ACC112 (cell line): ENCODE measurements around the gene FGD3.

Experiments
- H2AFZ ChIP-seq: fragments of 200-600 bp; sonication (generic); one replicate; pipeline ENCODE4 v1.6.0; 2017; ENCODE audit warnings: antibody characterized with exemption, low read length; ENCODE audit not compliant: unreplicated experiment
- H3K27ac ChIP-seq: fragments of 200-600 bp; sonication (generic); 2 replicates; pipeline ENCODE4 v1.5.1; 2014; ENCODE audit warnings: low read depth, mild to moderate bottlenecking, antibody characterized with exemption, low read length, moderate library complexity
- H3K27me3 ChIP-seq: fragments of 200-600 bp; sonication (generic); 2 replicates; pipeline ENCODE4 v1.6.1; 2014; ENCODE audit warnings: mild to moderate bottlenecking, antibody characterized with exemption, low read length, moderate library complexity, mixed read lengths; ENCODE audit not compliant: insufficient read depth
- H3K36me3 ChIP-seq: fragments of 200-600 bp; sonication (generic); 2 replicates; pipeline ENCODE4 v1.6.1; 2016; ENCODE audit warnings: mild to moderate bottlenecking, antibody characterized with exemption, low read length, moderate library complexity, mixed read lengths; ENCODE audit not compliant: insufficient read depth
- H3K4me1 ChIP-seq: fragments of 200-600 bp; sonication (generic); one replicate; pipeline ENCODE4 v1.6.1; 2016; ENCODE audit warnings: low read length, mixed read lengths; ENCODE audit not compliant: insufficient read depth, unreplicated experiment, control insufficient read depth
- H3K4me3 ChIP-seq: fragments of 200-600 bp; sonication (generic); 2 replicates; pipeline ENCODE4 v1.5.1; 2014; ENCODE audit warnings: mild to moderate bottlenecking, low read depth, low read length
- H3K79me2 ChIP-seq: fragments of 200-600 bp; sonication (generic); one replicate; pipeline ENCODE4 v1.6.0; 2016; ENCODE audit warnings: low read length; ENCODE audit not compliant: control insufficient read depth, unreplicated experiment, insufficient read depth

Gene FGD3

GRCh38 chr9:92969516-92970466, 22.5 kb downstream of the FGD3 start:
- Histone ChIP-seq H3K27ac (no peak overlapping the region), H3K36me3 (no peaks in the 10 kb centered on the region), H3K4me1 (no peaks in the 10 kb centered on the region), H3K79me2 (no peaks in the 10 kb centered on the region), H3K4me3 (no peak overlapping the region), H2AFZ (no peak overlapping the region), H3K27me3 (peaks cover 15% of the 10 kb centered on the region)

DNA sequence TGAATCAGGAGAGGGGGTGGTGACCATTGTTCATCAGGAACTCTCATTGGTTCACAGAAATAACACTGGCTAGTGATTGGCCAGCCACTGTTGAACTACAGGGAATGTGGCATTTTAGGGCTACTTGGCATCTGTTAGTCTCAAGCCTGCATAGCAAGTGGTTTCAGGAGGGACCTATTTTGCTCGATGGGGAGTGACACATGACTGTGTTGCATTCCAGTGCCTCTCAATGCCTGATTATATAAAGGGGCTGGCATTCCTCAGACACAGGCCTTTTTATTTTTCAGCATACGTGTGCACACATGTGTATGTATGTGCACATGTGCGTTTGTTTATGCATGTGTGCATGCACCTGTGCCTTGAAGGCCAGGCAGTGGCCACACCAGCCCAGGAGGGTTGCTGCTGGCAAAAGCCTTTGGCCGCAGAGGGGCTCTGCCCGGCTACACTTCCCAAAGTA, 23.2 kb downstream of the FGD3 start:
- H3K79me2 ChIP-seq = no peaks in the 10 kb centered on the region
- H2AFZ ChIP-seq = no peak overlapping the region
- no peaks in the 10 kb centered on the region for H3K4me1 ChIP-seq
- H3K27ac ChIP-seq = no peak overlapping the region
- H3K27me3 ChIP-seq = peaks cover 17% of the 10 kb centered on the region
- H3K36me3 ChIP-seq = no peaks in the 10 kb centered on the region
- H3K4me3 ChIP-seq = no peak overlapping the region

- Histone ChIP-seq H3K4me1 (no peaks in the 10 kb centered on the region), H3K4me3 (no peak overlapping the region), H3K36me3 (no peaks in the 10 kb centered on the region), H3K27ac (no peak overlapping the region), H3K27me3 (peaks cover 22% of the 10 kb centered on the region), H3K79me2 (no peaks in the 10 kb centered on the region), H2AFZ (no peak overlapping the region)
These were observed 23.8 kb downstream of the FGD3 start for GRCh38 chr9:92971121-92971520.

- Histone ChIP-seq H3K4me1 (no peaks in the 10 kb centered on the region), H3K79me2 (no peaks in the 10 kb centered on the region), H3K27ac (no peak overlapping the region)
These were observed 24.5 kb downstream of the FGD3 start for GRCh38 chr9:92971776-92972175.

GRCh38 chr9:92973700-92974099, 26.4 kb downstream of the FGD3 start:
- no peaks in the 10 kb centered on the region for H3K79me2 ChIP-seq

More at GRCh38 chr9:92971776-92972175, 24.5 kb downstream of the FGD3 start:
- H2AFZ ChIP-seq = no peak overlapping the region
- no peak overlapping the region for H3K4me3 ChIP-seq
- H3K36me3 ChIP-seq = no peaks in the 10 kb centered on the region
- H3K27me3 ChIP-seq = peaks cover 22% of the 10 kb centered on the region

GRCh38 chr9:92974161-92974661, 26.9 kb downstream of the FGD3 start:
- Histone ChIP-seq H3K36me3 (no peaks in the 10 kb centered on the region), H3K79me2 (no peaks in the 10 kb centered on the region), H3K4me1 (no peaks in the 10 kb centered on the region), H3K4me3 (no peak overlapping the region), H3K27me3 (peaks cover 21% of the 10 kb centered on the region), H2AFZ (no peak overlapping the region), H3K27ac (no peak overlapping the region)

More at GRCh38 chr9:92973700-92974099, 26.4 kb downstream of the FGD3 start:
- Histone ChIP-seq H2AFZ (no peak overlapping the region), H3K27me3 (peaks cover 21% of the 10 kb centered on the region), H3K4me3 (no peak overlapping the region), H3K27ac (no peak overlapping the region), H3K4me1 (no peaks in the 10 kb centered on the region), H3K36me3 (no peaks in the 10 kb centered on the region)

DNA sequence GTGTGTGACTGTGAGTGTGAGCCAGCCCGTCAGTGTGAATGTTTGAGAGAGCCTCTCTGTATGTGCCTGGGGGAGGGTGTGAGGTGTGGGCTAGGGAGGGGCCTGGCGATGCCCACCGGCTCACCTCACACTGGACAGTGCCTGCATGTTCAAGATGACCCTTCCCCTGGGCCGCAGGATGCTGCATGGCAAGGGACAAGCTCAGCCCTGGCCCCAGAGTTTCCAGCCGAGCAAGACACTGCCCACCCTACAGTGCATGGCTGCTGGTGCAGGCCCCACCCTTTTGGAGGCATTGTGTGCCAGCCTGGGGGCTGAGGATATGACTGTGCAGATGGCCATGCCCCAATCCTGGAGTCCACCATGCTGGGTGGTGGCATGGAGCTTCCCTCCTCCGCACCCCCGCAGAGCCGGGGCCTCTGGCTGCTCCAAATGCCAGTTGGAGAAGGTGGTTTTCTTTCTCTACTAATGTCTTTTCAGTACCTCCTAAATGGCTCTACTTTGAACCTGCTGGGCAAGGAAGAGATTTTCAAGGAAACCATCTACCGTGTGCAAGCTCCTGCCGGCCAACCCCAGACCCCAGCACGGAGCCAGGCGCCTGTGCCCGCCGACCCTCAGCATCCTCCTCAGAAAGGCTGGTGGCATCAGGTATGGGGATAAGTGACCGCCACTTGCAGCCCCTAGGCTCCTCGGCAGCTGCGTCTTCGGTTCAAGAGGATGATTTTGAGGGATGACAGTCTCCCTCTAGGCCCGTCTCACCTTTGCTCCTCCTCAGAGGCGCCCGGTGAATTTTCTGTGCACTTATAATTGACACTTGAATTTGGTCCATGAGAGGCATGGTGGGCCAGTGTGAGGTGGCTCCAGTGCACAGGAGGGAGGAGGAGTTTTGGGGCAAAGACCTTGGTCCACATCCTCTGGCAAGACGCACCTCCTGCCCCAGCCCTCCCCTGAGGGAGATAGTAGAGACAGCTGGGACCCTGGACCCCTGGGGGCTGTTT, 27.7 kb downstream of the FGD3 start:
- no peak overlapping the region for H2AFZ ChIP-seq
- H3K27ac ChIP-seq = no peak overlapping the region
- no peaks in the 10 kb centered on the region for H3K4me1 ChIP-seq
- peaks cover 21% of the 10 kb centered on the region for H3K27me3 ChIP-seq
- no peaks in the 10 kb centered on the region for H3K36me3 ChIP-seq
- H3K79me2 ChIP-seq = no peaks in the 10 kb centered on the region
- H3K4me3 ChIP-seq = no peak overlapping the region

GRCh38 chr9:92976431-92976830, 29.1 kb downstream of the FGD3 start:
- Histone ChIP-seq H3K36me3 (no peaks in the 10 kb centered on the region), H3K27me3 (peaks cover 22% of the 10 kb centered on the region), H3K4me3 (no peak overlapping the region), H2AFZ (no peak overlapping the region), H3K27ac (no peak overlapping the region), H3K4me1 (no peaks in the 10 kb centered on the region), H3K79me2 (no peaks in the 10 kb centered on the region)

GRCh38 chr9:92977279-92977678, 30.0 kb downstream of the FGD3 start:
- Histone ChIP-seq H3K4me1 (no peaks in the 10 kb centered on the region), H3K36me3 (no peaks in the 10 kb centered on the region), H3K79me2 (no peaks in the 10 kb centered on the region), H2AFZ (no peak overlapping the region), H3K4me3 (no peak overlapping the region), H3K27me3 (peaks cover 30% of the 10 kb centered on the region), H3K27ac (no peak overlapping the region)

- Histone ChIP-seq H3K27me3 (peaks cover 29% of the 10 kb centered on the region), H3K79me2 (no peaks in the 10 kb centered on the region), H3K4me3 (no peak overlapping the region), H3K36me3 (no peaks in the 10 kb centered on the region), H3K27ac (no peak overlapping the region), H2AFZ (no peak overlapping the region), H3K4me1 (no peaks in the 10 kb centered on the region)
These were observed 31.1 kb downstream of the FGD3 start for GRCh38 chr9:92978345-92978875.
